Measurements from ENCODE around the gene ADARB2. TPM values are rescaled to one million over a fixed set of nuclear protein-coding genes. Genes with fewer than 3 reads are reported as not detected.

Gene ADARB2
- total RNA-seq, 1 donor from 2014 or later: 0.80 TPM

- intact Hi-C loops (cut with DNase I): no loop called here
- Histone ChIP-seq H3K4me3 (no peak overlapping the region), H3K27ac (no peak overlapping the region), H3K4me1 (no peaks in the 10 kb centered on the region), H3K27me3 (ENCODE audit: low read depth) (peaks cover 8% of the 10 kb centered on the region), H3K36me3 (no peaks in the 10 kb centered on the region), H3K9me3 (no peaks in the 10 kb centered on the region)
- no peak for TF ChIP-seq CTCF (IDR thresholded peaks at IDR 0.05)
- DNase-seq (peak; percentile 36), ATAC-seq (no peak)
Observed at GRCh38 chr10:1183033-1183396, 554.3 kb downstream of the ADARB2 start.

GRCh38 chr10:1182280-1183032 is 554.9 kb downstream of the ADARB2 start:
- ATAC-seq: no peak
- Histone ChIP-seq H3K4me3 (no peak overlapping the region), H3K27ac (no peak overlapping the region), H3K9me3 (no peaks in the 10 kb centered on the region), H3K27me3 (ENCODE audit: low read depth) (peaks cover 8% of the 10 kb centered on the region), H3K36me3 (no peaks in the 10 kb centered on the region), H3K4me1 (no peaks in the 10 kb centered on the region)
- peak; percentile 13 for DNase-seq
- no peak for TF ChIP-seq CTCF (IDR thresholded peaks at IDR 0.05)
- intact Hi-C loops (cut with DNase I): no loop called here

- DNase-seq (no peak), ATAC-seq (no peak)
- peaks cover 8% of the 10 kb centered on the region for H3K27me3 ChIP-seq (ENCODE audit: low read depth)
- H3K27ac ChIP-seq: no peak overlapping the region
- no peaks in the 10 kb centered on the region for H3K9me3 ChIP-seq
- intact Hi-C loops (cut with DNase I): no loop called here
- no peak overlapping the region for H3K4me3 ChIP-seq
- no peaks in the 10 kb centered on the region for H3K4me1 ChIP-seq
- no peaks in the 10 kb centered on the region for H3K36me3 ChIP-seq
- TF ChIP-seq CTCF (IDR thresholded peaks at IDR 0.05): no peak
Observed at GRCh38 chr10:1180836-1181235, 556.5 kb downstream of the ADARB2 start.

- intact Hi-C loops (cut with DNase I): no loop called here
- peak; percentile 26 for DNase-seq
- no peak for ATAC-seq
Observed at GRCh38 chr10:1180071-1180730, 557.1 kb downstream of the ADARB2 start.

More at GRCh38 chr10:1180071-1180730, 557.1 kb downstream of the ADARB2 start:
- Histone ChIP-seq H3K4me1 (no peaks in the 10 kb centered on the region), H3K36me3 (no peaks in the 10 kb centered on the region), H3K9me3 (no peaks in the 10 kb centered on the region), H3K4me3 (no peak overlapping the region), H3K27ac (no peak overlapping the region), H3K27me3 (ENCODE audit: low read depth) (peaks cover 8% of the 10 kb centered on the region)
- TF ChIP-seq CTCF (IDR thresholded peaks at IDR 0.05): no peak
